ENCODE results near the gene BTNL9. TPM values are rescaled to one million over a fixed set of nuclear protein-coding genes. Genes with fewer than 3 reads are reported as not detected.

Gene BTNL9
- polyA plus RNA-seq, 1 donor from 2014 or later, result 13.9 TPM

GRCh38 chr5:181020688-181021087, 19.4 kb upstream of the BTNL9 start (continued):
- TF ChIP-seq REST (IDR thresholded peaks at IDR 0.05; ENCODE audit: borderline replicate concordance), result no peak

GRCh38 chr5:181024245-181025064, 15.6 kb upstream of the BTNL9 start:
- Histone ChIP-seq H3K27me3 (ENCODE audit: insufficient read depth, low read depth, low read length) (no peaks in the 10 kb centered on the region), H3K27ac (ENCODE audit: low read length) (no peak overlapping the region), H2AFZ (ENCODE audit: low read depth, low read length) (no peak overlapping the region), H3K9ac (ENCODE audit: low read length) (no peak overlapping the region), H3K4me3 (ENCODE audit: low read length) (no peak overlapping the region), H3K9me2 (ENCODE audit: insufficient read depth, low read length) (no peaks in the 10 kb centered on the region), H3K4me2 (ENCODE audit: low read length) (no peak overlapping the region), H3K9me3 (ENCODE audit: low read length) (peaks cover 3% of the 10 kb centered on the region), H3K79me2 (replicated peaks; ENCODE audit: insufficient read depth, low read length) (no peaks in the 10 kb centered on the region), H3F3A (ENCODE audit: insufficient read depth, low read length, poor library complexity, severe bottlenecking) (no peaks in the 10 kb centered on the region), H4K20me1 (ENCODE audit: insufficient read depth) (no peaks in the 10 kb centered on the region), H3K36me3 (ENCODE audit: insufficient read depth, low read length) (no peaks in the 10 kb centered on the region)
- TF ChIP-seq EP300 (conservative IDR thresholded peaks at IDR 0.05; ENCODE audit: poor library complexity, severe bottlenecking) (no peak), RAD21 (conservative IDR thresholded peaks at IDR 0.05) (no peak), REST (IDR thresholded peaks at IDR 0.05; ENCODE audit: borderline replicate concordance) (no peak), POLR2AphosphoS5 (IDR thresholded peaks at IDR 0.05) (no peak), SMC3 (conservative IDR thresholded peaks at IDR 0.05; ENCODE audit: poor library complexity) (no peak), MXI1 (conservative IDR thresholded peaks at IDR 0.05; ENCODE audit: poor library complexity, severe bottlenecking) (no peak), EZH2 (IDR thresholded peaks at IDR 0.05; ENCODE audit: borderline replicate concordance, insufficient read depth, low read length, poor library complexity, severe bottlenecking) (no peak), TAF1 (IDR thresholded peaks at IDR 0.05; ENCODE audit: low read depth) (no peak), CTCF (IDR thresholded peaks at IDR 0.05; ENCODE audit: poor library complexity, severe bottlenecking) (no peak)

Measured in neural cell (in vitro differentiated cells).